HepG2 (cell line): Measurements from ENCODE around the gene KCTD14. TPM values are rescaled to one million over a fixed set of nuclear protein-coding genes. Genes with fewer than 3 reads are reported as not detected.
A peak's percentile ranks its signal among the peaks of the same experiment; 100 is the strongest.

ENCODE experiments used
- EZH2 ChIP-seq: conservative IDR thresholded peaks from 2 replicates; pipeline ENCODE4 v1.6.1; 2012; ENCODE audit warnings: mild to moderate bottlenecking, low read depth, low read length, moderate library complexity
- GABPB1 ChIP-seq: IDR thresholded peaks from 2 replicates; pipeline ENCODE4 v1.6.1; 2016; ENCODE audit warnings: mild to moderate bottlenecking, missing genetic modification reagents, moderate library complexity, missing compliant biosample characterization
- RXRB ChIP-seq: IDR thresholded peaks from 2 replicates; pipeline ENCODE4 v1.6.1; 2016; ENCODE audit warnings: borderline replicate concordance, missing genetic modification reagents, missing compliant biosample characterization
- SIN3B ChIP-seq: fragments of 150-350 bp; IDR thresholded peaks from 2 replicates; pipeline ENCODE4 v1.6.1; 2014; ENCODE audit warnings: low read length
- ZBTB38 ChIP-seq: sonication (generic); formaldehyde crosslinking; IDR thresholded peaks from 2 replicates; pipeline ENCODE4 v1.5.1; 2020; ENCODE audit warnings: mild to moderate bottlenecking, missing genetic modification reagents
- ZC3H4 ChIP-seq: sonication (generic); formaldehyde crosslinking; IDR thresholded peaks from 2 replicates; pipeline ENCODE4 v1.4.0; 2020; ENCODE audit warnings: missing genetic modification reagents, borderline replicate concordance
- ZFP82 ChIP-seq: sonication (generic); formaldehyde crosslinking; IDR thresholded peaks from 2 replicates; pipeline ENCODE4 v1.5.1; 2020; ENCODE audit warnings: mild to moderate bottlenecking, missing genetic modification reagents, borderline replicate concordance
- ZKSCAN8 ChIP-seq: IDR thresholded peaks from 2 replicates; pipeline ENCODE4 v1.6.1; 2016; ENCODE audit warnings: borderline replicate concordance, missing genetic modification reagents, missing compliant biosample characterization
- ZNF644 ChIP-seq: IDR thresholded peaks from 2 replicates; pipeline ENCODE4 v1.6.1; 2016; ENCODE audit warnings: low read depth
- ZNF660 ChIP-seq: sonication (generic); formaldehyde crosslinking; IDR thresholded peaks from 2 replicates; pipeline ENCODE4 v1.5.1; 2020; ENCODE audit warnings: mild to moderate bottlenecking, low read depth, missing genetic modification reagents, borderline replicate concordance
- ZNF761 ChIP-seq: sonication (generic); formaldehyde crosslinking; conservative IDR thresholded peaks from 2 replicates; pipeline ENCODE4 v1.4.0; 2020; ENCODE audit warnings: mild to moderate bottlenecking, missing genetic modification reagents
- polyA plus RNA-seq, 8 experiments: library from polyadenylated mRNA; depleted of rRNA in 3 of 8; stranded (reverse) in 7 of 8; unstranded in 1 of 8; fragments of >200 nt; fragmentation: Illumina TruSeq in 4 of 8; extraction: Trizol in 4 of 8; gene quantifications; 2 replicates each; pipeline versions ENCODE4 v1.2.1 to v1.2.3, GENCODE V29; 2011 to 2016; ENCODE audit warnings: low read depth in 4 of 8, missing spikeins in 1 of 8, mixed read lengths in 1 of 8; ENCODE audit not compliant: insufficient read depth in 1 of 8
- total RNA-seq, 5 experiments: library from RNA; depleted of rRNA; stranded (reverse); fragments of >200 nt; fragmentation: Illumina TruSeq; extraction: Trizol; gene quantifications; 2 replicates each; pipeline ENCODE4 v1.2.3, GENCODE V29; 2016; ENCODE audit warnings: low read depth in 1 of 5
- TF ChIP-seq, protein P1 (sequence below): sonication (generic); formaldehyde crosslinking; IDR thresholded peaks from 2 replicates; pipeline ENCODE4 v1.8.1; 2023; ENCODE audit warnings: mild to moderate bottlenecking, missing genetic modification reagents
- TF ChIP-seq, protein P2 (sequence below): sonication (generic); formaldehyde crosslinking; conservative IDR thresholded peaks from 2 replicates; pipeline ENCODE4 v1.8.1; 2023; ENCODE audit warnings: missing genetic modification reagents
- TF ChIP-seq, protein P3 (sequence below): sonication (generic); formaldehyde crosslinking; IDR thresholded peaks from 2 replicates; pipeline ENCODE4 v1.5.1; 2020; ENCODE audit warnings: missing genetic modification reagents, mild to moderate bottlenecking, borderline replicate concordance
- TF ChIP-seq, protein P4 (sequence below), 2 experiments: sonication (generic) in 1 of 2; formaldehyde crosslinking in 1 of 2; IDR thresholded peaks; 2 replicates each; pipeline versions ENCODE4 v1.6.1 to v1.9.0; 2014 to 2022; ENCODE audit warnings: antibody characterized with exemption in 1 of 2, borderline replicate concordance in 1 of 2, inconsistent platforms in 1 of 2, low read depth in 1 of 2, missing genetic modification reagents in 1 of 2

The KCTD14 gene
- total and polyA plus RNA-seq, 2 of the 13 experiments (the other 11 are each of a cell fraction or from before 2014, with no cell fraction given), result 10.3 to 15.6 TPM

DNA sequence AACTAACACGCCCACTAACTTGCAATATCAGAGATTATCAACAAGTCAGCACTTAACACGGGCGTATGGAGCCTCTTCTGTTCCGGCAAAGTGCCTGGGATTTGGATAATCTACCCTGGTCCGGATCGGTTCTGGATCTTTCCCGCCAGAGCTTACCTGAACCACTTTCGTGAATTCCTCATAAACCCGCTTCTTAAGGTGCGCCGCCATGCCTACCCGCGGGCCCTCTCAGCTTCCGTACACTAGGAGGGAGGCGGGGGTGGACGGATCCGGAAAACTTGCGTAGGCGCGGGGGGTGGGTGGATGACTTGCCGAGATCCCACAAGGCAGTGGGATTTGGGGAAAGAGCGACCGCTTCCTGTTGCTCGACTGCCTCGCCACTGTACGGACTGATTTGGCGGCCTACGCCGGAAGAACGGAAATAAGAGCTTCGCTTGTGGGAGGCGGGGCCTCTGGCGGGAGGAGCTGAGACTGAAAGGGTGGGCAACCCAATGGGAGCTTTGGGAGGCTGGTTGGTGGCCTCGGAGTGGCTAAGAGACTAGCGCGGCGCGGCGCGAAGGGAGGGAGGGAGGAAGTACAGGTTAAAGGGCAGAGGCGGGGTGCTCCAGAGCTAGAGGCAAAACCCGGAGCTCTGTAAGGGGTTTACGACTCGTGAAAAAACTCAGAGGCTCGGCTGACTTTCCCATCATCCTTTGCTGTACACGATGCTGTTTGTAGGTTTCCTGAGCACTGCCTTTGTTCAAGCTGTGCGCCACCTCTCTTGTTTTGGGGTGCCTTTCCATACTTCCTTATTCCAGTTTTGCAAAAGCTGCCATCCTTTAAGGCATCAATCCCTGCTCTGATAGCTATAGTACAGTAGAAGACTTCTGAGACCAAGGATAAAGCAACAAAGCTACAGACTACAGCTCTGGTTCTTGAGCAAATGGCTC lies 28.4 kb downstream of the KCTD14 start, which contains the start of gene INTS4 (continued):
- TF ChIP-seq, protein P1, sequence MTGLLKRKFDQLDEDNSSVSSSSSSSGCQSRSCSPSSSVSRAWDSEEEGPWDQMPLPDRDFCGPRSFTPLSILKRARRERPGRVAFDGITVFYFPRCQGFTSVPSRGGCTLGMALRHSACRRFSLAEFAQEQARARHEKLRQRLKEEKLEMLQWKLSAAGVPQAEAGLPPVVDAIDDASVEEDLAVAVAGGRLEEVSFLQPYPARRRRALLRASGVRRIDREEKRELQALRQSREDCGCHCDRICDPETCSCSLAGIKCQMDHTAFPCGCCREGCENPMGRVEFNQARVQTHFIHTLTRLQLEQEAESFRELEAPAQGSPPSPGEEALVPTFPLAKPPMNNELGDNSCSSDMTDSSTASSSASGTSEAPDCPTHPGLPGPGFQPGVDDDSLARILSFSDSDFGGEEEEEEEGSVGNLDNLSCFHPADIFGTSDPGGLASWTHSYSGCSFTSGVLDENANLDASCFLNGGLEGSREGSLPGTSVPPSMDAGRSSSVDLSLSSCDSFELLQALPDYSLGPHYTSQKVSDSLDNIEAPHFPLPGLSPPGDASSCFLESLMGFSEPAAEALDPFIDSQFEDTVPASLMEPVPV (CRISPR knock-in tag), result no peak
- TF ChIP-seq ZNF644 (CRISPR knock-in tag) (no peak), ZNF761 (CRISPR knock-in tag) (peak; percentile 80; the same call in 1 of the 2 replicates), SIN3B (peak; percentile 67; the same call in 1 of the 2 replicates), ZNF660 (CRISPR knock-in tag) (no peak), ZBTB38 (CRISPR knock-in tag) (0 out of 2 replicates have a peak, but pooled peaks have one; percentile 51), ZFP82 (CRISPR knock-in tag) (no peak), ZC3H4 (CRISPR knock-in tag) (no peak), ZKSCAN8 (CRISPR knock-in tag) (no peak; the same call in 1 of the 2 replicates), GABPB1 (CRISPR knock-in tag) (peak; percentile 98), RXRB (CRISPR knock-in tag) (0 out of 2 replicates have a peak, but pooled peaks have one; percentile 48), EZH2 (no peak)
- TF ChIP-seq, protein P2, sequence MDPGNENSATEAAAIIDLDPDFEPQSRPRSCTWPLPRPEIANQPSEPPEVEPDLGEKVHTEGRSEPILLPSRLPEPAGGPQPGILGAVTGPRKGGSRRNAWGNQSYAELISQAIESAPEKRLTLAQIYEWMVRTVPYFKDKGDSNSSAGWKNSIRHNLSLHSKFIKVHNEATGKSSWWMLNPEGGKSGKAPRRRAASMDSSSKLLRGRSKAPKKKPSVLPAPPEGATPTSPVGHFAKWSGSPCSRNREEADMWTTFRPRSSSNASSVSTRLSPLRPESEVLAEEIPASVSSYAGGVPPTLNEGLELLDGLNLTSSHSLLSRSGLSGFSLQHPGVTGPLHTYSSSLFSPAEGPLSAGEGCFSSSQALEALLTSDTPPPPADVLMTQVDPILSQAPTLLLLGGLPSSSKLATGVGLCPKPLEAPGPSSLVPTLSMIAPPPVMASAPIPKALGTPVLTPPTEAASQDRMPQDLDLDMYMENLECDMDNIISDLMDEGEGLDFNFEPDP (CRISPR knock-in tag), result no peak
- TF ChIP-seq, protein P3, sequence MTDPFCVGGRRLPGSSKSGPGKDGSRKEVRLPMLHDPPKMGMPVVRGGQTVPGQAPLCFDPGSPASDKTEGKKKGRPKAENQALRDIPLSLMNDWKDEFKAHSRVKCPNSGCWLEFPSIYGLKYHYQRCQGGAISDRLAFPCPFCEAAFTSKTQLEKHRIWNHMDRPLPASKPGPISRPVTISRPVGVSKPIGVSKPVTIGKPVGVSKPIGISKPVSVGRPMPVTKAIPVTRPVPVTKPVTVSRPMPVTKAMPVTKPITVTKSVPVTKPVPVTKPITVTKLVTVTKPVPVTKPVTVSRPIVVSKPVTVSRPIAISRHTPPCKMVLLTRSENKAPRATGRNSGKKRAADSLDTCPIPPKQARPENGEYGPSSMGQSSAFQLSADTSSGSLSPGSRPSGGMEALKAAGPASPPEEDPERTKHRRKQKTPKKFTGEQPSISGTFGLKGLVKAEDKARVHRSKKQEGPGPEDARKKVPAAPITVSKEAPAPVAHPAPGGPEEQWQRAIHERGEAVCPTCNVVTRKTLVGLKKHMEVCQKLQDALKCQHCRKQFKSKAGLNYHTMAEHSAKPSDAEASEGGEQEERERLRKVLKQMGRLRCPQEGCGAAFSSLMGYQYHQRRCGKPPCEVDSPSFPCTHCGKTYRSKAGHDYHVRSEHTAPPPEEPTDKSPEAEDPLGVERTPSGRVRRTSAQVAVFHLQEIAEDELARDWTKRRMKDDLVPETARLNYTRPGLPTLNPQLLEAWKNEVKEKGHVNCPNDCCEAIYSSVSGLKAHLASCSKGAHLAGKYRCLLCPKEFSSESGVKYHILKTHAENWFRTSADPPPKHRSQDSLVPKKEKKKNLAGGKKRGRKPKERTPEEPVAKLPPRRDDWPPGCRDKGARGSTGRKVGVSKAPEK (CRISPR knock-in tag), result no peak
- TF ChIP-seq, protein P4, sequence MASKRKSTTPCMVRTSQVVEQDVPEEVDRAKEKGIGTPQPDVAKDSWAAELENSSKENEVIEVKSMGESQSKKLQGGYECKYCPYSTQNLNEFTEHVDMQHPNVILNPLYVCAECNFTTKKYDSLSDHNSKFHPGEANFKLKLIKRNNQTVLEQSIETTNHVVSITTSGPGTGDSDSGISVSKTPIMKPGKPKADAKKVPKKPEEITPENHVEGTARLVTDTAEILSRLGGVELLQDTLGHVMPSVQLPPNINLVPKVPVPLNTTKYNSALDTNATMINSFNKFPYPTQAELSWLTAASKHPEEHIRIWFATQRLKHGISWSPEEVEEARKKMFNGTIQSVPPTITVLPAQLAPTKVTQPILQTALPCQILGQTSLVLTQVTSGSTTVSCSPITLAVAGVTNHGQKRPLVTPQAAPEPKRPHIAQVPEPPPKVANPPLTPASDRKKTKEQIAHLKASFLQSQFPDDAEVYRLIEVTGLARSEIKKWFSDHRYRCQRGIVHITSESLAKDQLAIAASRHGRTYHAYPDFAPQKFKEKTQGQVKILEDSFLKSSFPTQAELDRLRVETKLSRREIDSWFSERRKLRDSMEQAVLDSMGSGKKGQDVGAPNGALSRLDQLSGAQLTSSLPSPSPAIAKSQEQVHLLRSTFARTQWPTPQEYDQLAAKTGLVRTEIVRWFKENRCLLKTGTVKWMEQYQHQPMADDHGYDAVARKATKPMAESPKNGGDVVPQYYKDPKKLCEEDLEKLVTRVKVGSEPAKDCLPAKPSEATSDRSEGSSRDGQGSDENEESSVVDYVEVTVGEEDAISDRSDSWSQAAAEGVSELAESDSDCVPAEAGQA (IDR thresholded peaks at IDR 0.05; ENCODE audit: low read depth), result peak; percentile 13; the same call in 1 of the 2 replicates
- TF ChIP-seq, protein P4 (CRISPR knock-in tag; IDR thresholded peaks at IDR 0.05; ENCODE audit: borderline replicate concordance), result no peak
